Cardiac septum (tissue), 1 donor: ENCODE data around the gene LAMTOR4. TPM values are rescaled to one million over a fixed set of nuclear protein-coding genes. Genes with fewer than 3 reads are reported as not detected.
"Not testable (repeated sequence)": the region's sequence is repeated elsewhere in the genome, so short reads cannot be mapped to it uniquely, and the experiment has no call there.

ENCODE experiments used
- DNase-seq: peaks from one replicate; pipeline ENCODE4 v3.0.0-alpha.2; 2020; ENCODE audit warnings: low spot score
- intact Hi-C: fragments of 100-400 bp; cut with DNase I; formaldehyde crosslinking; loops from one replicate; pipeline ENCODE4 v1.14.0; 2022
- microRNA-seq: library from miRNA; unstranded; fragments of <30 nt; microRNA quantifications from one replicate; pipeline ENCODE4 v1.2.0, GENCODE V29; 2020
- total RNA-seq: library from RNA; stranded (reverse); fragmentation: NEBNext Ultra II Directional; extraction: Animal tissue kit (Norgen Biotek cat#: 25700); gene quantifications from one replicate; pipeline ENCODE4 v1.2.1, GENCODE V29; 2021
- donor health status: DM: no; HTN: no; CAD: no.

LAMTOR4 gene
- total RNA-seq, 1 donor from 2014 or later = 89.1 TPM

DNA sequence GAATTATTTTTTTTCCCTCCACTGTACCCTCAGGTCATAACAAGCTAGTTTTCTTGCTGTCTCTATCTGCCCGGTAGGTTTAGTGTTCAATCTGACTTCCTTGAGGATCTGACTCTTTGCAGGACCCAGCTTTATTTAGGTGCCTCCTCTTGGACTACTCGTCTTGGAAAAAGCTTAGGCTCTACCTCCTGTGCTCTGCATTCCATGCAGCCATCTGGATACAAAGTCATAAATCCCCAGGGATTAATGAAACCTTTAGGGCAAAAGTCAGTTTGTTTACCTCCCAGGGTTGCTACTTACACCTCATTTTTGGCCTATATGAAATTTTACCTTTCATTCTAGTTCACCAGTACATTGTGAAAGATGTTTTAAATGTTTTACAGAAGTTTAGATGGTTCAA, 37.0 kb downstream of the LAMTOR4 start:
- DNase-seq = no peak

DNA sequence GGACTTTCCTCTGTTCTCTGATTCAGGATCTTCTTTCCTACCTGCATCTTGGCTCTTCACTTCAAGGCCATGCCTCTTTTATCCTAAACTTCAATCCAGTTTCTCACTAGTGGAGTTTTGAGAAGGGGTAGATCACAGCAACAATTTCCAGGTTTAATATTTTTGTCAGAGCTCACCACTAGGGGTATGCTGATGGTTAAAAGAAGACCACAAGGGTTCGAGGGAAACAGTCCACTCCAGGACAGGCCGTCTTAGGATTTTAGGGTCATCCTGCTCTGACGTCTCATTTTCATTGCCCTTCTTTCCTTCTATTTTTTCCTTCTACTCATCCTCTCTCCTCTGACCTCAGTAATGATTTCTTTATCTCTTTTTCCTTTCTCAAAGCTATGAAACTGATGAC, 40.3 kb downstream of the LAMTOR4 start:
- DNase-seq = no peak
- intact Hi-C loops = no loop called here

More for the DNA sequence above, 37.0 kb downstream of the LAMTOR4 start:
- intact Hi-C loops = no loop called here

DNA sequence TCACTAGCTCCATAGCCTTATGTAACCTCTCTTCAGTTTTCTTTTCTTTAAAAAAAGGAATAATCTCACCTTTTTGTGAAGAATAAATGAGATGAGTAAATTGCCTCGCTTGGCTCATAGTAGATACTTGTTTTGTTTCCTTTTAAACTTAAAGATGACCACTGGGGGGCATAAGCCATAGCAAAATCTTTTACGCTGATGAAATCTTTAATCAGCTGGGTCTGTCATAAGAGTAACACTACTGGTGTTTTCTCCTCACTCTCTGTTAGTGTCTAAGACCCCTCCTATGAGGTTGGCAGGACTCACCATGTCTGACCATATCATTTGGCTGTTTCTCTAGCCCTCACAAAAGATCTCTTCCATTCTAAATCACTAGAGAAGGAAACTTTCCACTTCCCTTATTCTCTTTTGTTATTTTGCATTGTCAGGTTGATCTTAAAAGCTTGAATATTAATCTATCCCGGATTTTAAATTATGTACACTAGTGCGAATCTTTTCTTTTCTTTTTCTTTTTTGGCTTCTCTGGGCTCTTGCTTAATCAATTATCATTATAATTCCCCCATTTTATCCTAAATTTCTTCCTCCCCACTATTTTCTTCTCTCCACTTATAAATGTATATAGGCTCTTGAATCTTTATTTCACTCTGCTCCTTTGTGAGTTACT, 41.5 kb downstream of the LAMTOR4 start:
- no peak for DNase-seq
- intact Hi-C loops = no loop called here

DNA sequence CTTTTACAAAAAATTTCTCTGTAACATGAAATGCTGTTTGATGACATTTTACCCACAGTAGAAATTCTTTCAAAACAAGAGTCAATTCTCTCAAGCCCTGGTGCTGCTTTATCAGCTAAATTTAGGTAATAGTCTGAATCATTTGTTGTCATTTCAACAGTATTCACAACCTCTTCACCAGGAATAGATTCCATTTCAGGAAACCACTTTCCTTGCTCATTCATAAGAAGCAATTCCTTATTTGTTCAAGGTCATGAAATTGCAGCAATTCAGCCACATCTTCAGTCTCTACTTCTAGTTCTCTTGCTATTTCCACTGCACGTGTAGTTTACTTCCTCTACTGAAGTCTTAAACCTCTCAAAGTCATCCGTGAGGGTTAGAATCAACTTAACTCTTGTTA, 43.1 kb downstream of the LAMTOR4 start:
- intact Hi-C loops = no loop called here
- no peak for DNase-seq

DNA sequence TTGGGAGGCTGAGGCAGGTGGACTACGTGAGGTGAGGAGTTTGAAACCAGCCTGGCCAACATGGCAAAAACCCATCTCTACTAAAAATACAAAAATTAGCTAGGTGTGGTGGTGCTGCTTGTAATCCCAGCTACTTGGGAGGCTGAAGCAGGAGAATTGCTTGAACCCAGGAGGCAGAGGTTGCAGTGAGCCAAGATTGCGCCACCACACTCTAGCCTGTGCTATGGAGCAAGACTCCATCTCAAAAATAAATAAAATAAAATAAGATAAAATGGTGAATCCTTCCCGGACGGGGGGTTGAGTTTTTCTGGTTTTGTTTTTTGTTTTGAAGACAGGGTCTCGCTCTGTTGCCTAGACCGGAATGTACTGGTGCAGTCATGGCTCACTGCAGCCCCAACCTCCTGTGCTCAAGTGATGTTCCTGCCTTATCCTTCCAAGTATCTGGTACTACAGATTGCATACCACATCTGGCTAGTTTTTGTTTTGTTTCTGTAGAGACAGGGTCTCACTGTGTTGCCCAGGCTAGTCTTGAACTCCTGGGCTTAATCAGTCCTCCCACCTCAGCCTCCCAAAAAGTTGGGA, 43.7 kb downstream of the LAMTOR4 start:
- intact Hi-C loops, DNase-seq: not testable (repeated sequence)

DNA sequence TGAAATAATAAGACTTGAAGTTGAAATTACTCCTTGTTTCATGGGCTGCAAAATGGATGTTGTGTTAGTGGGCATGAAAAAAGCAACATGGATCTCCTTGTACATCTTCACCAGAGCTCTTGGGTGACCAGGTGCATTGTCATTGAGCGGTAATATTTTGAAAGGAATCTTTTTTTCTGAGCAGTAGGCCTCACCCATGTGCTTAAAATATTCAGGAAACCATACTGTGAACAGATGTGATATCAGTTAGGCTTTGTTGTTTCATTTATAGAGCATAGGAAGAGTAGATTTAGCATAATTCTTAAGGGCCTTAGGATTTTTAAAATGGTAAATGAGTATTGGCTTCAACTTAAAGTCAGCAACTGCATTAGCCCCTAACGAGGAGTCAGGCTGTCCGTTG, 44.3 kb downstream of the LAMTOR4 start:
- no peak for DNase-seq
- intact Hi-C loops = no loop called here

DNA sequence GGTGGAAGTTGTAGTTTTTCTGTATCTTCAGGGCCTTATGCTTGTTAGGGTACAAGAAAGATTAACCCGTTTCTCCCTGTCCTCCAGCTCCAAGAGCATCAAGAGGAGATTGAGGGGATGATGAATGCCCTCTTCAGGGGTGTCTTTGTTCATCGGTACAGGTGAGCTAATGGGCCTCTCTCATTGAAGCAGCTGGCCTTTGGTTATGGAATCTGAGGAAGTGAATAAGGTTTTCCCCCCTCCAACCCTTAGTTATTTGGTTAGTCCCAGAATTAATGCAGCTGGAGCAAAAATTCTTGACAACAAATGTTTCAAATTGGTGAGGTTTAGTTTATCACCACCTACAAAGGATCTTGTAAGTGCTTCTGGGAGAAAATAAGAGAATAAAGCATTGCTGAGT, 46.5 kb downstream of the LAMTOR4 start:
- no peak for DNase-seq
- intact Hi-C loops = no loop called here

DNA sequence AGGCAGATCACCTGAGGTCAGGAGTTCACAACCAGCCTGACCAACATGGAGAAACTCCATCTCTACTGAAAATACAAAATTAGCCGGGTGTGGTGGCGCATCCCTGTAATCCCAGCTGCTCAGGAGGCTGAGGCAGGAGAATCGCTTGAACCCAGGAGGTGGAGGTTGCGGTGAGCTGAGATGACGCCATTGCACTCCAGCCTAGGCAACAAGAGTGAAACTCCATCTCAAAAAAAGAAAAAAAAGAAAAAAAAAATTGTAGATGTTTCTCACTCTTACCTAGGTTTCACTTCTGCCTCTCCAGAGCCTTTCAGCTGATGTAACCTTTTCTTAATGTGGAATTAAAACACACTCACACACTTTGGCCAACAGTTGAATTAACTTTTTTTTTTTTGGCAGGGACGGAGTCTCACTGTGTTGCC, 47.2 kb downstream of the LAMTOR4 start:
- intact Hi-C loops = not testable (repeated sequence)

DNA sequence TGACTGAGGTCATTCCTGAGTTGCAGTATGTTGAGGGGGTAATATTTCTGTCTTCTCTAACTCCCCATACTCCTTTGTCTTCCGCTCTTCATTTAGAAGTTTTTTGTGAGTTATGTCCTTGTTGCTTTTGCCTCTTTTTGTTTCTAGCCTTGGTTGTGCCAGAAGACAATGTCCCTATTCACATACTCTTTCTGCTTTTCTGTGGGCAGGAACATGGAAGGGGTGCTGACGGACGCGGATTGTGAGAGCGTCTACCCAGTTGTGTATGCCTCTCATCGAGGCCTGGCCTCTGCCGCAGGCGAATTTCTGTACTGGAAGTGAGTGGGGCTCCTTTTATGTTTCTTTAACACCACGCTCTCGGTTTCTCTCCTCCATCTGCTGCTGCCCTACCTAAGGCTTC, 49.5 kb downstream of the LAMTOR4 start:
- DNase-seq = no peak
- intact Hi-C loops = no loop called here

More for the DNA sequence above, 47.2 kb downstream of the LAMTOR4 start:
- not testable (repeated sequence) for DNase-seq

DNA sequence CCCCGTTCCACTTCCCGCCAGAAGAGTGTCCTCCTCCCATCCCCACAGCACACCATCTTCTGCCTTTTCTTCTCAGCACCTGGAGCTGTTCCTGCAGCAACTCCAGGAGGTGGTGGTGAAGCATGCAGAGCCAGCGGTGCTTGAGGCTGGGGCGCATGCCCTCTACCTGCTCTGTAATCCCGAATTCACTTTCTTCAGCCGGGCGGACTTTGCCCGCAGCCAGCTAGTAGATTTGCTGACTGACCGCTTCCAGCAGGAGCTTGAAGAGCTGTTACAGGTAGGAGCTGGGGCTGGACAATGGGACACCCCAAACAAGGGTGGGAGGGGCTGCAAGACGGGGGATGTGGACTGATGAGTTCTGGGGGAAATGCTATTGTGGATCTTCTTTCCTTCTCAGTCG, 52.0 kb downstream of the LAMTOR4 start:
- no peak for DNase-seq
- intact Hi-C loops = no loop called here

Small RNA genes within 50 kb of the gene (microRNA-seq; reads per million reads assigned to microRNA genes)
- not detected for gene MIR4658

Other genes starting within 250 kb of the LAMTOR4 start
- gene TRIM4, start 229.4 kb upstream of the LAMTOR4 start, total RNA-seq = 7.8 TPM
- not detected for gene GJC3, start 219.3 kb upstream of the LAMTOR4 start, total RNA-seq
- gene AZGP1, start 172.9 kb upstream of the LAMTOR4 start, total RNA-seq = 114 TPM
- gene ZKSCAN1, start 133.3 kb upstream of the LAMTOR4 start, total RNA-seq = 52.3 TPM
- 6.1 TPM for gene ZSCAN21, start 99.1 kb upstream of the LAMTOR4 start, total RNA-seq
- 14.5 TPM for gene ZNF3, start 67.2 kb upstream of the LAMTOR4 start, total RNA-seq
- 86.4 TPM for gene COPS6, start 59.9 kb upstream of the LAMTOR4 start, total RNA-seq
- gene MCM7, start 47.5 kb upstream of the LAMTOR4 start, total RNA-seq = 20.5 TPM
- gene AP4M1, start 47.3 kb upstream of the LAMTOR4 start, total RNA-seq = 13.7 TPM
- gene TAF6, start 29.6 kb upstream of the LAMTOR4 start, total RNA-seq = 26.6 TPM
- gene CNPY4, start 29.3 kb upstream of the LAMTOR4 start, total RNA-seq = 9.7 TPM
- gene MBLAC1, start 22.0 kb upstream of the LAMTOR4 start, total RNA-seq = 1.5 TPM
- 11.4 TPM for gene TRAPPC14, start 9.8 kb downstream of the LAMTOR4 start, total RNA-seq
- gene GAL3ST4, start 19.7 kb downstream of the LAMTOR4 start, total RNA-seq = 1.5 TPM
- 0.92 TPM for gene GPC2, start 28.5 kb downstream of the LAMTOR4 start, total RNA-seq
- gene STAG3, start 29.0 kb downstream of the LAMTOR4 start, total RNA-seq = 0.43 TPM
- gene PVRIG, start 71.0 kb downstream of the LAMTOR4 start, total RNA-seq = not detected
- gene SPDYE3, start 158.8 kb downstream of the LAMTOR4 start, total RNA-seq = not detected
- 11.6 TPM for gene PILRB, start 209.2 kb downstream of the LAMTOR4 start, total RNA-seq
- 2.3 TPM for gene PILRA, start 224.6 kb downstream of the LAMTOR4 start, total RNA-seq